GM21367 (cell line): ENCODE measurements around the gene MRGPRF.
"Not testable (repeated sequence)": the region's sequence is repeated elsewhere in the genome, so short reads cannot be mapped to it uniquely, and the experiment has no call there.

ENCODE experiments used
- ATAC-seq: cut with Tn5 transposase; IDR thresholded peaks from one replicate; pipeline ENCODE4 v1.9.1; 2021; ENCODE audit not compliant: unreplicated experiment

MRGPRF gene

GRCh38 chr11:69004411-69005182 is 8.4 kb downstream of the MRGPRF start:
- ATAC-seq = no peak

GRCh38 chr11:69003866-69004367 is 9.1 kb downstream of the MRGPRF start:
- ATAC-seq = no peak

GRCh38 chr11:69003301-69003865 is 9.7 kb downstream of the MRGPRF start:
- ATAC-seq = no peak

- ATAC-seq = no peak
These were observed 10.3 kb downstream of the MRGPRF start for GRCh38 chr11:69002570-69003231.

- no peak for ATAC-seq
These were observed 10.9 kb downstream of the MRGPRF start for GRCh38 chr11:69002110-69002569.

- ATAC-seq = no peak
These were observed 11.6 kb downstream of the MRGPRF start for GRCh38 chr11:69001243-69002081.

- ATAC-seq = no peak
These were observed 12.2 kb downstream of the MRGPRF start for GRCh38 chr11:69000831-69001242.

GRCh38 chr11:69000391-69000790 is 12.7 kb downstream of the MRGPRF start:
- no peak for ATAC-seq

- not testable (repeated sequence) for ATAC-seq
These were observed 13.2 kb downstream of the MRGPRF start for GRCh38 chr11:68999748-69000355.

- no peak for ATAC-seq
These were observed 13.8 kb downstream of the MRGPRF start for GRCh38 chr11:68999093-68999747.

- no peak for ATAC-seq
These were observed 14.6 kb downstream of the MRGPRF start for GRCh38 chr11:68998390-68998911.

GRCh38 chr11:68997995-68998348 is 15.1 kb downstream of the MRGPRF start:
- ATAC-seq = no peak

GRCh38 chr11:68997124-68997994 is 15.7 kb downstream of the MRGPRF start:
- no peak for ATAC-seq

GRCh38 chr11:68996376-68997123 is 16.5 kb downstream of the MRGPRF start:
- no peak for ATAC-seq

- ATAC-seq = no peak
These were observed 18.2 kb downstream of the MRGPRF start for GRCh38 chr11:68994894-68995285.

- no peak for ATAC-seq
These were observed 18.7 kb downstream of the MRGPRF start for GRCh38 chr11:68994161-68994893.

GRCh38 chr11:68993546-68993945 is 19.5 kb downstream of the MRGPRF start:
- ATAC-seq = no peak
